ENCODE data around the gene FNDC4. TPM values are rescaled to one million over a fixed set of nuclear protein-coding genes. Genes with fewer than 3 reads are reported as not detected.

Gene FNDC4
- total RNA-seq, 1 experiment from 2014 or later = 1.3 TPM

DNA sequence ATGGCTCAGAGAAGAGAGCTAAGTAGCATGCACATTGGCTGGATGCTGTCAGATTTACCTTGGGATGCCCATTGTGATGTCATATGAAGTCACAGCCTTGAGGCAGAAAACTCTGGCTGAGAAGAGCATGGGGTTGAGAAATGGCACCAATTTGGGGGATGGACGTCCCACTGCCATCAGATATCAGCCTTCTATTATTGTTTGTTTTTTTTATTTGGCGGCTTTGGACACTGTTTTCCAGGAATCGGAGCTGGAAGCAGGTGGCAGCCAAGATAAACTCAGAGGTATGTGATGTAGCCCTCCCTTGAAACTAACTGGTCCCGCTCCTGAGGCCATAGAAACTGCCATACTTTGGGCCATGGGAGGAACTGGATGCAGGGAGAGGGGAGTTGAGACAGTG lies 42.3 kb upstream of the FNDC4 start:
- H3K27ac ChIP-seq (ENCODE audit: low read depth, low read length, poor library complexity, severe bottlenecking) = no peak overlapping the region
- no peaks in the 10 kb centered on the region for H3K4me1 ChIP-seq (ENCODE audit: insufficient read depth, low read length, poor library complexity, severe bottlenecking)
- CTCF ChIA-PET = no interaction called here
- BruUV-seq (replicated peaks) = no TSS peak
- DNase-seq (ENCODE audit: low spot score) = no peak
- H3K36me3 ChIP-seq (ENCODE audit: insufficient read depth, low read length, poor library complexity, severe bottlenecking) = no peaks in the 10 kb centered on the region
- TF ChIP-seq EZH2 (IDR thresholded peaks at IDR 0.05; ENCODE audit: borderline replicate concordance, low read depth, low read length, poor library complexity, severe bottlenecking) = no peak
- TF ChIP-seq, protein P1, sequence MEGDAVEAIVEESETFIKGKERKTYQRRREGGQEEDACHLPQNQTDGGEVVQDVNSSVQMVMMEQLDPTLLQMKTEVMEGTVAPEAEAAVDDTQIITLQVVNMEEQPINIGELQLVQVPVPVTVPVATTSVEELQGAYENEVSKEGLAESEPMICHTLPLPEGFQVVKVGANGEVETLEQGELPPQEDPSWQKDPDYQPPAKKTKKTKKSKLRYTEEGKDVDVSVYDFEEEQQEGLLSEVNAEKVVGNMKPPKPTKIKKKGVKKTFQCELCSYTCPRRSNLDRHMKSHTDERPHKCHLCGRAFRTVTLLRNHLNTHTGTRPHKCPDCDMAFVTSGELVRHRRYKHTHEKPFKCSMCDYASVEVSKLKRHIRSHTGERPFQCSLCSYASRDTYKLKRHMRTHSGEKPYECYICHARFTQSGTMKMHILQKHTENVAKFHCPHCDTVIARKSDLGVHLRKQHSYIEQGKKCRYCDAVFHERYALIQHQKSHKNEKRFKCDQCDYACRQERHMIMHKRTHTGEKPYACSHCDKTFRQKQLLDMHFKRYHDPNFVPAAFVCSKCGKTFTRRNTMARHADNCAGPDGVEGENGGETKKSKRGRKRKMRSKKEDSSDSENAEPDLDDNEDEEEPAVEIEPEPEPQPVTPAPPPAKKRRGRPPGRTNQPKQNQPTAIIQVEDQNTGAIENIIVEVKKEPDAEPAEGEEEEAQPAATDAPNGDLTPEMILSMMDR (conservative IDR thresholded peaks at IDR 0.05; ENCODE audit: low read depth, low read length) = no peak
- POLR2A ChIA-PET (ENCODE audit: low non-redundant PET) = no interaction called here
- H3K4me3 ChIP-seq (ENCODE audit: low read depth, low read length, poor library complexity, severe bottlenecking) = no peak overlapping the region
- no peaks in the 10 kb centered on the region for H3K9me3 ChIP-seq (ENCODE audit: low read depth, low read length, poor library complexity, severe bottlenecking)
- intact Hi-C loops (cut with micrococcal nuclease; ENCODE audit: unreplicated experiment) = no loop called here
- no peaks in the 10 kb centered on the region for H3K27me3 ChIP-seq (replicated peaks; ENCODE audit: insufficient read depth, low read depth, low read length, poor library complexity)

DNA sequence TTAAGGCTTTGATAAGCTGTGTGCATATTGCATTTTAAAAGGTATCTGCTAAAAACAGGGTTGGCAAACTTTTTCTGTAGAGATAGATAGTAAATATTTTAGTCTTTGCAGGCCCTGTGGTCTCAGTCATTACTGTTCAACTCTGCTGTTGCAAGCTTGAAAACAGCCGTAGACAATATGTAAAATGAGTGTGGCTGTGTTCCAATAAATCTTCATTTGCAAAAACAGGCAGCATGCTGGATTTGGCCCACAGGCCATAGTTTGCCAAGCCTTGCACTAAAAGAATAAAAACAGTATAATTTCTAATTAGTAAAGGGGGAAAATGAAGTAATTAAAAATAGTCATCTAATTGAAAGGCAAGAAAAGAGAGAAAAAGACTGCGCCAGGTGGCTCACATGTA lies 37.0 kb upstream of the FNDC4 start:
- Histone ChIP-seq H3K27ac (ENCODE audit: low read depth, low read length, poor library complexity, severe bottlenecking) (no peak overlapping the region), H3K4me3 (ENCODE audit: low read depth, low read length, poor library complexity, severe bottlenecking) (no peak overlapping the region), H3K36me3 (ENCODE audit: insufficient read depth, low read length, poor library complexity, severe bottlenecking) (no peaks in the 10 kb centered on the region), H3K4me1 (ENCODE audit: insufficient read depth, low read length, poor library complexity, severe bottlenecking) (no peaks in the 10 kb centered on the region), H3K27me3 (replicated peaks; ENCODE audit: insufficient read depth, low read depth, low read length, poor library complexity) (no peaks in the 10 kb centered on the region), H3K9me3 (ENCODE audit: low read depth, low read length, poor library complexity, severe bottlenecking) (no peaks in the 10 kb centered on the region)
- BruUV-seq (replicated peaks) = no TSS peak
- no peak for DNase-seq (ENCODE audit: low spot score)
- ChIA-PET POLR2A (ENCODE audit: low non-redundant PET) (no interaction called here), CTCF (no interaction called here)
- intact Hi-C loops (cut with micrococcal nuclease; ENCODE audit: unreplicated experiment) = no loop called here
- TF ChIP-seq EZH2 (IDR thresholded peaks at IDR 0.05; ENCODE audit: borderline replicate concordance, low read depth, low read length, poor library complexity, severe bottlenecking) = no peak
- TF ChIP-seq, protein P1 (conservative IDR thresholded peaks at IDR 0.05; ENCODE audit: low read depth, low read length) = no peak

DNA sequence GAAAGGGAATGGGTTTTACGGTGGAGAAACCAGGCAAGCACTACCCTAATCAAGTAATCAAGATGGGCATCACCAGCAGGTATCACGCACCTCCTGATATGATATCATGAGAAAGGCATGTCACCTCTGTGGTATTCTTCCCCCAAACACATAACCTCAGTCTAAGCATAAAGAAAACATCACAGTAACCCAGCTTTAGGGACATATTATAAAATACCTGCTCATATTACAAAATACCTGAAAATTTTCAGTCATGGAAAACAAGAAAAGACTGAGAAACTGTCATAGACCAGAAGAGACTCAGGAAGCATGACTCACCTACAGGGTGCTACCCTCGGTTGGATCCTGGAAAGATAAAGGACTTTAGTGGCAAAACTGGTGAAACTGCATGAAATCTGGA lies 32.2 kb upstream of the FNDC4 start:
- BruUV-seq (replicated peaks) = no TSS peak
- H3K27ac ChIP-seq (ENCODE audit: low read depth, low read length, poor library complexity, severe bottlenecking) = no peak overlapping the region
- H3K4me3 ChIP-seq (ENCODE audit: low read depth, low read length, poor library complexity, severe bottlenecking) = no peak overlapping the region
- H3K4me1 ChIP-seq (ENCODE audit: insufficient read depth, low read length, poor library complexity, severe bottlenecking) = no peaks in the 10 kb centered on the region
- H3K9me3 ChIP-seq (ENCODE audit: low read depth, low read length, poor library complexity, severe bottlenecking) = no peaks in the 10 kb centered on the region
- no peaks in the 10 kb centered on the region for H3K36me3 ChIP-seq (ENCODE audit: insufficient read depth, low read length, poor library complexity, severe bottlenecking)
- H3K27me3 ChIP-seq (replicated peaks; ENCODE audit: insufficient read depth, low read depth, low read length, poor library complexity) = no peaks in the 10 kb centered on the region
- no peak for DNase-seq (ENCODE audit: low spot score)
- CTCF ChIA-PET = no interaction called here
- POLR2A ChIA-PET (ENCODE audit: low non-redundant PET) = no interaction called here
- no peak for TF ChIP-seq EZH2 (IDR thresholded peaks at IDR 0.05; ENCODE audit: borderline replicate concordance, low read depth, low read length, poor library complexity, severe bottlenecking)
- TF ChIP-seq, protein P1 (conservative IDR thresholded peaks at IDR 0.05; ENCODE audit: low read depth, low read length) = no peak
- intact Hi-C loops (cut with micrococcal nuclease; ENCODE audit: unreplicated experiment) = no loop called here
